ENCODE measurements around the gene ABCA4.
"Not testable (repeated sequence)": the region's sequence is repeated elsewhere in the genome, so short reads cannot be mapped to it uniquely, and the experiment has no call there.

The ABCA4 gene

DNA sequence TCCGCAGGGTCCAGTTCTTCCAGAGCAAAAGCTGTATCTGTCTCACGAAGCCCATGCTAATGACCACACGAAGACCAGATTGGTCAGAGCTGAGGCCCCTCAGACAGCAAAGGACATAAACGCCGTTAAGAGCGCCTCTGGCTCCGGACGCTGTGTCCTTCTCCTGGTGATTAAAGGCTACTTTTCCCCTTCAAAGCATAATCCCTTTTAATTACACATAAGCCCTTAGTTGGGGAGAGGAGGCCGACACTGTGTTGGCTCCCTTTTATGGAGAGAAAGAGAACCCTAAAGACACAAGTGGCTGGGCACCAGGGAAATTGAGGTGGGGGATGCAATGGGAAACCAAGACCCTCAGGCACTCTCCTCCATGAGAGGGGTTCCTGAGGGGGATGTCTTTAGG lies at the start of gene ABCA4:
TSS of gene ABCA4 (minus strand) at position 158 of the 400 bp plus-strand sequence. CDS start at position 55, 103 bp downstream.
- no peak for DNase-seq

GRCh38 chr1:94169126-94169525 lies 48.2 kb upstream of the ABCA4 start:
- DNase-seq, result no peak

GRCh38 chr1:94165843-94166242 lies 44.9 kb upstream of the ABCA4 start:
- no peak for DNase-seq

DNA sequence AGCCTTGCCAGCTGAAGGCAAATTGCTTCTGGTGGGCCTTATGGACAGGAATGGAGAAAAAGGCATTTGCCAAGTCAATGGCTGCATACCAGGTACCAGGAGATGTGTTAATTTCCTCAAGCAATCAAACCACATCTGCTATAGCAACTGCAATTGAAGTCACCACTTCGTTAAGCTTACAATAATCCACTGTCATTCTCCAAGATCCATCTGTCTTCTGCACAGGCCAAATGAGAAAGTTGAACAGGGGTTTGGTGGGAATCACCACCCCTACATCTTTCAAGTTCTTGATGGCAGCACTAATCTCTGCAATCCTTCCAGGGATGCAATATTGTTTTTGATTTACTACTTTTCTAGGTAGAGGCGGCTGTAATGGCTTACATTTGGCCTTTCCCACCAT lies 43.9 kb upstream of the ABCA4 start:
- DNase-seq, result not testable (repeated sequence)

DNA sequence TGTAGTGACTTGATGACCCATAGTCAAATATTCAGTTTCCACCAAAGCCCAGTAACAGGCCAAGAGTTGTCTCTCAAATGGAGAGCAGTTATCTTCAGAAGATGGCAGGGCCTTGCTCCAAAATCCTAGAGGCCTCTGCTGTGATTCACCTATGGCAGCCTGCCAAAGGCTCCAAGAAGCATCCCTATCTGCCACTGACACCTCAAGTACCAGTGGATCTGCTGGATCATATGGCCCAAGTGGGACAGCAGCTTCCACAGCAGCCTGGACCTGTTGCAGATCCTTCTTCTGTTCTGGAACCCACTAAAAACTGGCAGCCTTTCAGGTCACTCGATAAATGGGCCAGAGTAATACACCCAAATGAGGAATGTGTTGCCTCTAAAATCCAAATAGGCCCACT lies 43.2 kb upstream of the ABCA4 start:
- DNase-seq, result not testable (repeated sequence)

- DNase-seq, result not testable (repeated sequence)
Observed at GRCh38 chr1:94163249-94163648, 42.3 kb upstream of the ABCA4 start.

- DNase-seq, result no peak
Observed at GRCh38 chr1:94160811-94161210, 39.9 kb upstream of the ABCA4 start.

- DNase-seq, result no peak
Observed at GRCh38 chr1:94156096-94156625, 35.2 kb upstream of the ABCA4 start.

GRCh38 chr1:94154989-94155388 lies 34.0 kb upstream of the ABCA4 start:
- no peak for DNase-seq

- no peak for DNase-seq
Observed at GRCh38 chr1:94153133-94153532, 32.2 kb upstream of the ABCA4 start.

- DNase-seq, result not testable (repeated sequence)
Observed at GRCh38 chr1:94149166-94149565, 28.2 kb upstream of the ABCA4 start.

- DNase-seq, result no peak
Observed at GRCh38 chr1:94146273-94146672, 25.3 kb upstream of the ABCA4 start.

DNA sequence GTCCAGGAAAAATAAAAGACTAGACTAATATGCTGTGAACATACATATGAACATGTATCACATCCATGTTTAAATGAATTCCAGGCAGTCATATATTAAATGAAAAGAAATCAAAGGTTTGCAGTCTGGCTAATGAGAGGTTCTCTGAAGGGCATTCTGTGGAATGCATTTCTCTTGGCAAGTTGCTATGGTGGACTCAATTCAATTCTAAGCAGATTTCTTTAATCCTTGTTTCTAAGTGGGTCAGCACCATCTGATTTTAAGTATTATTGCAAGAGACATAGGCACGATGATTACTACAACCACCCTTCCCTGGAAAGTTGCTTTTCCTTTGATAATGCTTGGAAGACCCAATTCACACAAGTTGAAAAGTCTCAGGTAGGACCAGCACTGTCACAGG lies 23.9 kb upstream of the ABCA4 start:
- DNase-seq, result no peak

DNA sequence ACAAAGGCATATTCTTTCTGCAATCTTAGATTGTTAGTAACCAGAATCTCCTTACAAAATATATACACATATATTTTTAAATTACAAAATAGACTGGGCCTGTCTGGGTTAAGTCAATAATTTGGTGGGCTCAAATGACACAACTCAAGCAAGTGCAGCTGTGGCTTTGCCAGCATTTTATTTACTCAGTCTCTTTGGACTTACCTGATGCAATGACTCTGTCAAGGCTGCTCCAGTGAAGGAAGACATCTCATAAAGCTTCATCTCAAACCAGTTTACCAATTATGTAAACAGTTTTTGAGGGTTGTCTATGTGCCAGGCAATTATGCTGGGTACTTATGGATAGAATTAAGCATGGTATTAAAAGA lies 22.8 kb upstream of the ABCA4 start:
- peak; percentile 68 for DNase-seq

DNA sequence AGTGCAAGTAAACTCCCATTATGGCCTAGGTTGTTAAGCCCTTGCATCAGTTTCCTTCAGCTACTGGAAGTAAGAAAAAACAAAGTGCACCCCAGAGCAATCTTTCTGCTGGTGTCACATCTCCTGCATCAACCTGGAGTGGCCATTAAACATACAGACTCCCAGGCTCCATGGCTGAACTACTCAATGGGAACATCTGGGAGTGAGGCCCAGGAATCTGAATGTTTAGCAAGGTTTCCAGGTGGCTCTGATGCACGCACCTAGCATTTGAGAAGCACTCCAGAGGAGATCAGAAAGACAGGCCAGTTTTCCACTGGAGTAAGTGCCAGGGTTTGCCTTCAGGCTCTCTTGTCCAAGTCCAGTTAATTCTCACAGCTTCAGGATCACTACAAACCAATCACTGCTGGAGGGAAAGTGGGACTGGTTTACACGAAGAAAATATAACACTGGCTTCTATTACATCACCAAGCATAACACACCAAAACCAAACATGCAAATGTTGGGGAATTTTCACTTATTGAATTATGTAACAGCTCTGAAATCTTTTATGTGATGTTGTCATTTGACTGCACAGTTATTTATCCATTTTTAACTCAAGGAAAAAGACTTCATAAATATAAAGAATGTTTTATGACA lies 22.3 kb upstream of the ABCA4 start:
- peak; percentile 9 for DNase-seq

GRCh38 chr1:94142583-94142982 lies 21.6 kb upstream of the ABCA4 start:
- DNase-seq, result no peak

GRCh38 chr1:94142022-94142421 lies 21.1 kb upstream of the ABCA4 start:
- no peak for DNase-seq

DNA sequence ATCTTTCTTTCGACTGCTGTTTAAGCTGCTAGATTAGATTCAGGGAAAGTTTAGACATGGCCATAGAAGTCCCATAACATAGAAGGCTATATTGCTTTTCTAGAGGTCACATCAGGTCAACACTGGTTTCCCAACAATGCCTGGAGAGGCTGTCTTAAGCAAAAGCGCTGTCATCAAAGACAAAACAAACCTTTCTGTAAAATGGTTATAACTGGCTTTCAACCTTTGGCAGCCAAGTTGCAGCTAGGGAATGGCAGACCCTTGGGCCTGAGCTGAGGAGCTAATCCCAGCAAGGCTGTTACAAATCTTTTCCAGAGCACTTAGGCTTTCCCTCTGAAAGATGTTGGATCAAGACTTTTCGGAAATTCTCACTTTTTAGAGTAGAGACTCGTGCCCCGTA lies 11.2 kb upstream of the ABCA4 start:
- no peak for DNase-seq

DNA sequence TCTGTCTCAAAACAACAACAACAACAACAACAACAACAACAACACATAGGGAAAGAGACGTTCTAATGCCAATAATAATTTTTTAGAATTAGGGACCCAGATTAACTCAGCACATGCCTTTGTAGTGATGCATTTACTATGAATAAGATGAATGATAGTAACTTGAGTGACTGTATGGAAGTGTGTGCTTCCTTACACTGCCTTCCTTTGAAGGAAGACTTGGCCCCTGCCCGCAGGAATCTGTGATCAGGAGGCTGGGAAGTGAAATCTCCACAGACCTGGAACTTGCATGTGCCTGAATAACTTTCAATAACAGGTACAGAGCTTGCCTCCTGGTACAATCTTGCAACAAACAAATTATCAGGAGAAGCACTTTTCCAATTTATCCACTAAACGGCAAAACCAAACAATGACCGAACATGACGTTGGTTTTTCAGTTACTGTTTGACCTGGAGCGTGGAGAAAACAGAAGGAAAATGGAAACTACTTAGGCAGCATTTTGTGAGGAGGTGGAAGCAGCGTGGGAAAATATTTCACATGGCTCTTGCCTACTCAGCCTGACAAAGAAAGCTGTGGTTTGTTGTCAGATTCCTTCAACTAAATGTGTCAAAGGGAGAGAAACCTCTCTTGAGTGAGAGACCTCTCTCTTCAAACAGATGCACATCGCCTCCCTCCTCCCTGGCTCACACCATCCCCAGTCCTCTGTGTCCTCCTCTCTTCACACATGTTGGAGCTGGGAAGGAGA lies 10.1 kb upstream of the ABCA4 start:
- no peak for DNase-seq

DNA sequence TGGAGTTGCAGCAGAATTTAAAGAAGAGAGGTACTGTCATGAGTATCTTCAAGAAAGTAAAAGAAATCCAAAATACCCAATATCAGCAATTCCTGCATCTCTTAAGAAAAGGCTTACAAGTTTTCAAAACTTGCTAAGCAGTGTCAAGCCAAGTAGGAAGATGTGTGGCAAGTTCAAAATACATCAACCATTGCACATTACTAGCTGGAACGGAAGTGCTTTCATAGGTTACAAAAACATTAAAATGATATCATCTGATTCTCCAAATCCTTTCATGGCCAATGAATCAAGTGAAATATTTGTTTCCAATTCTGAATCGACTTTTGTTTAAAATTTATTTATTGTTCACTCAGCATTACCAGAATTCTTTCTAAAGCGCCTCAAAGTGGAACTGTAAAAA lies 5.7 kb upstream of the ABCA4 start:
- no peak for DNase-seq

- no peak for DNase-seq
Observed at GRCh38 chr1:94125551-94126514, 4.9 kb upstream of the ABCA4 start.

- no peak for DNase-seq
Observed at GRCh38 chr1:94124538-94124937, 3.6 kb upstream of the ABCA4 start.

All from DMS153 (cell line).